Activated T-cell treated with anti-CD3 and anti-CD28 coated beads, Interleukin-2, amount 50 U/mL, for 48 hours (primary cell): ENCODE data around the gene KCNN2.
"Not testable (repeated sequence)": the region's sequence is repeated elsewhere in the genome, so short reads cannot be mapped to it uniquely, and the experiment has no call there.

ENCODE experiments used
- DNase-seq, 2 experiments: peaks; one replicate each; pipeline ENCODE4 v3.0.0-alpha.2; 2020

KCNN2 gene

GRCh38 chr5:114427204-114427603, 65.3 kb downstream of the KCNN2 start:
- no peak for DNase-seq

GRCh38 chr5:114430532-114430931, 68.7 kb downstream of the KCNN2 start:
- DNase-seq = no peak

GRCh38 chr5:114432684-114433083, 70.8 kb downstream of the KCNN2 start:
- not testable (repeated sequence) for DNase-seq

GRCh38 chr5:114434396-114435219, 72.7 kb downstream of the KCNN2 start:
- DNase-seq = no peak

GRCh38 chr5:114435220-114435481, 73.3 kb downstream of the KCNN2 start:
- no peak for DNase-seq

- no peak for DNase-seq
Measured at GRCh38 chr5:114435885-114436299, 74.0 kb downstream of the KCNN2 start.

GRCh38 chr5:114437936-114438335, 76.1 kb downstream of the KCNN2 start:
- DNase-seq = no peak

GRCh38 chr5:114438471-114438870, 76.6 kb downstream of the KCNN2 start:
- DNase-seq = no peak

- no peak for DNase-seq
Measured at GRCh38 chr5:114447084-114447773, 85.4 kb downstream of the KCNN2 start.

GRCh38 chr5:114448481-114448880, 86.6 kb downstream of the KCNN2 start:
- DNase-seq = no peak

- peak; percentile 45 to 64 for DNase-seq
Measured at GRCh38 chr5:114449860-114450421, 88.1 kb downstream of the KCNN2 start.

- no peak for DNase-seq
Measured at GRCh38 chr5:114450437-114450836, 88.6 kb downstream of the KCNN2 start.

GRCh38 chr5:114458726-114459125, 96.9 kb downstream of the KCNN2 start:
- no peak for DNase-seq

GRCh38 chr5:114467171-114467570, 105.3 kb downstream of the KCNN2 start:
- DNase-seq = no peak

- no peak for DNase-seq
Measured at GRCh38 chr5:114467729-114468128, 105.9 kb downstream of the KCNN2 start.

- DNase-seq = no peak
Measured at GRCh38 chr5:114469372-114469771, 107.5 kb downstream of the KCNN2 start.

- no peak for DNase-seq
Measured at GRCh38 chr5:114471529-114471928, 109.7 kb downstream of the KCNN2 start.

- no peak for DNase-seq
Measured at GRCh38 chr5:114473541-114473940, 111.7 kb downstream of the KCNN2 start.

- no peak for DNase-seq
Measured at GRCh38 chr5:114477816-114478334, 116.0 kb downstream of the KCNN2 start.

GRCh38 chr5:114500756-114501155, 138.9 kb downstream of the KCNN2 start:
- no peak for DNase-seq

GRCh38 chr5:114504560-114504959, 142.7 kb downstream of the KCNN2 start:
- no peak for DNase-seq

GRCh38 chr5:114524221-114524620, 162.4 kb downstream of the KCNN2 start:
- no peak for DNase-seq

- no peak for DNase-seq
Measured at GRCh38 chr5:114544561-114544960, 182.7 kb downstream of the KCNN2 start.
